ENCODE data around the gene WDR72. TPM values are rescaled to one million over a fixed set of nuclear protein-coding genes. Genes with fewer than 3 reads are reported as not detected.

Gene WDR72
- total RNA-seq, 1 experiment from 2014 or later = 3.9 TPM

DNA sequence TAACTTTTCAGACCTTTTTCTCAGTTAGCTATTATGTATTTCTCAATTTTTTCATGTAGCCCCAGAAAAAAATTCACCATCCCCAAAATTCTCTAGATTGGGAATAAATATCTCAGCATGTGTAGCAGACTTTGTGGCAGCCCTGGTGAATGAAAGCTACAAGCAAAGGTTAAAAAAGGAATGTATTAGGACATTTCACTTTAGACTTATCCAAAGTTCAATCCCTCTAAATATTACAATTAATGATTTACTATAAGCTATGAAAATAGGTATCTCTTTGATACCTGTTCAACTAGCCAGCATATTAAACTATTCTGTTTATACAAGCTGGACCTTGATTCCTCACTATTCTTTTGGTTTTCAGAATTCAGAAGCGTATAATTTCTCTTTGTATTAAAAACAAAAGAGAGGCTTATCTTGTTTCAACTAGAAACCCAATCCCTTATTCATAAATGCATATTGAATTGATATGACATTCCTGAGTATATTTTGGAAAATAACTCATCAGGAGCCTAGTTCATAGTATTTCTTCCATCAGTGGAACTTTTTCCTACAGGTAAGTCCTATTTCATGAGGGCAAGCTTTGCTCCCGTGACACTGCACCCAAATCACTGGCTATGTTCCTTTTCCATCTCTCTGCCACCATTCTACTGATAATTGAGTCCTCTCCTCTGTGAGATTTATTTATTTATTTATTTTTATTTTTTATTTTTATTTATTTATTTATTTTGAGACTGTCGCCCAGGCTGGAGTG is 38.0 kb downstream of the WDR72 start:
- TF ChIP-seq, protein P1, sequence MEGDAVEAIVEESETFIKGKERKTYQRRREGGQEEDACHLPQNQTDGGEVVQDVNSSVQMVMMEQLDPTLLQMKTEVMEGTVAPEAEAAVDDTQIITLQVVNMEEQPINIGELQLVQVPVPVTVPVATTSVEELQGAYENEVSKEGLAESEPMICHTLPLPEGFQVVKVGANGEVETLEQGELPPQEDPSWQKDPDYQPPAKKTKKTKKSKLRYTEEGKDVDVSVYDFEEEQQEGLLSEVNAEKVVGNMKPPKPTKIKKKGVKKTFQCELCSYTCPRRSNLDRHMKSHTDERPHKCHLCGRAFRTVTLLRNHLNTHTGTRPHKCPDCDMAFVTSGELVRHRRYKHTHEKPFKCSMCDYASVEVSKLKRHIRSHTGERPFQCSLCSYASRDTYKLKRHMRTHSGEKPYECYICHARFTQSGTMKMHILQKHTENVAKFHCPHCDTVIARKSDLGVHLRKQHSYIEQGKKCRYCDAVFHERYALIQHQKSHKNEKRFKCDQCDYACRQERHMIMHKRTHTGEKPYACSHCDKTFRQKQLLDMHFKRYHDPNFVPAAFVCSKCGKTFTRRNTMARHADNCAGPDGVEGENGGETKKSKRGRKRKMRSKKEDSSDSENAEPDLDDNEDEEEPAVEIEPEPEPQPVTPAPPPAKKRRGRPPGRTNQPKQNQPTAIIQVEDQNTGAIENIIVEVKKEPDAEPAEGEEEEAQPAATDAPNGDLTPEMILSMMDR (IDR thresholded peaks at IDR 0.05; ENCODE audit: unreplicated experiment) = no peak
- intact Hi-C loops (cut with micrococcal nuclease; ENCODE audit: unreplicated experiment) = no loop called here
- no peak overlapping the region for H3K4me3 Mint-ChIP-seq (ENCODE audit: low read depth, unreplicated experiment)
- no TSS peak for BruUV-seq (replicated peaks)
- no peak for DNase-seq
- no peaks in the 10 kb centered on the region for H3K4me1 Mint-ChIP-seq (ENCODE audit: low read depth, unreplicated experiment)
- no peaks in the 10 kb centered on the region for H3K27me3 Mint-ChIP-seq (ENCODE audit: unreplicated experiment)
- H3K9me3 Mint-ChIP-seq (ENCODE audit: low read depth, unreplicated experiment) = peaks cover 2% of the 10 kb centered on the region
- H3K27ac Mint-ChIP-seq (ENCODE audit: unreplicated experiment) = no peak overlapping the region
- H3K36me3 Mint-ChIP-seq (ENCODE audit: insufficient read depth, unreplicated experiment) = no peaks in the 10 kb centered on the region
- CTCF ChIA-PET = interaction anchor here (1.1 kb wide), 1 partner anchor 90 kb away, joined by 3 read pairs; no protein-coding TSS in a partner anchor

DNA sequence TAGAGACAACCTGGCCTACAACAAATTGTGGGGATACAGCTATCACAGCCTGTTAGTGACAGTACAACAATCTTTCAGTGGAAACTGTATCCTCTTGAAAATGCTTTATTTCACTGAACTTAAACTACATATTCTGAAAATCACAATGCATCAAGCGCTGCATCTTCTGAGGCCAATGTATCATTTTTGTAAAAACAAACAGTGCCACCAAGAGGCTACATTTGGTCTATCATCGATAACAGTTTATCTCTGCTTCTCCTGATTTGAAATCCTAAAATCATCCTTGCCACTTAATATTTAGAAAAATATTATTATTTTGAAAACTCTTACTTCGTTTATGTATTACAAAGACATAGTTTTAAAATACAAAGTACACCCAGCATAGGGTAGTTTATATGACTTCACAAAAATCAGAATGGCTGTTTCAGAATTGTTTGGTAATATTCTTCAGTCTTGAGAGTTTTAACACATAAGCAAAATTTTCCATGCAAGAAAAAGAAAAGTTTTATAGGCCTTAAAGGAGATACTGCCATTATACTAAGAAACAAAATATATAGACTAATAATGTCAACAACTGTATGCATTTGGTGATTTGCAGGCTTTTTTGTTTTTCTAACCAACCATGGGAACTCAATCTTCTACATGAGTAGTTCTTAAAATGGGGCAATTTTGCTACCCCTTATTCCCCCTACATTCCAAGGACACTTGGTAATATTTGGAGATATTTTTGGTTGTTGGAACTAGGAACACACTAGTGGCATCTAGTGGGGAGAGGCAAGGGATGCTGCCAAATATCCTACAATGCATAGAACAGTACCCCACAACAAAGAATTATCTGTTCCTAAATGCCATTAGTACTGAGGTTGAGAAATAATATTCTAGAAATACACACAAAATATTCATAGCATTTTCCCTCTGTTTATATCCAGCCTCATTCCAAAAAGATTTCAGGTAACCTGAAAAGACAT is 42.3 kb downstream of the WDR72 start:
- TF ChIP-seq, protein P1 (IDR thresholded peaks at IDR 0.05; ENCODE audit: unreplicated experiment) = peak; percentile 19
- Mint-ChIP-seq H3K27ac (ENCODE audit: unreplicated experiment) (no peak overlapping the region), H3K27me3 (ENCODE audit: unreplicated experiment) (no peaks in the 10 kb centered on the region), H3K36me3 (ENCODE audit: insufficient read depth, unreplicated experiment) (no peaks in the 10 kb centered on the region), H3K9me3 (ENCODE audit: low read depth, unreplicated experiment) (no peaks in the 10 kb centered on the region), H3K4me3 (ENCODE audit: low read depth, unreplicated experiment) (no peak overlapping the region), H3K4me1 (ENCODE audit: low read depth, unreplicated experiment) (no peaks in the 10 kb centered on the region)
- CTCF ChIA-PET = interaction anchor here (0.6 kb wide), 1 partner anchor 912 kb away, joined by 4 read pairs; no protein-coding TSS in a partner anchor
- intact Hi-C loops (cut with micrococcal nuclease; ENCODE audit: unreplicated experiment) = loop anchor here (1.0 to 5.0 kb wide), 5 partner anchors 200 to 950 kb away; no protein-coding TSS in a partner anchor
- DNase-seq = no peak
- no TSS peak for BruUV-seq (replicated peaks)

DNA sequence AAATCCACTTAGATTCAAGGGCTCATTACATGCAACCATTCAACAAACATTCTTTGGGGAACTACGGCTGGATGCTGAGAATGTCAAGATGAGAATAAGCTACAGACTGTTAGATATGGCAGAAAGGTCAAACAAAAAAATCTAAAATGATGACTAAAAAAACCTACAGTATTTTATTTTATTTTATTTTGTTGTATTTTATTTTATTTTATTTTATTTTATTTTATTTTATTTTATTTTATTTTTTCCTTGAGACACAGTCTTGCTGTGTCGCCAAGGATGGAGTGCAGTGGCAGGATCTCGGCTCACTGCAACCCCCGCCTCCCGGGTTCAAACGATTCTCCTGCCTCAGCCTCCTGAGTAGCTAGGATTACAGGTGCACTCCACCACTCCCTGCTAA is 46.2 kb downstream of the WDR72 start:
- TF ChIP-seq, protein P1 (IDR thresholded peaks at IDR 0.05; ENCODE audit: unreplicated experiment) = no peak
- intact Hi-C loops (cut with micrococcal nuclease; ENCODE audit: unreplicated experiment) = no loop called here
- Mint-ChIP-seq H3K9me3 (ENCODE audit: low read depth, unreplicated experiment) (no peaks in the 10 kb centered on the region), H3K4me3 (ENCODE audit: low read depth, unreplicated experiment) (no peak overlapping the region), H3K27ac (ENCODE audit: unreplicated experiment) (no peak overlapping the region), H3K36me3 (ENCODE audit: insufficient read depth, unreplicated experiment) (no peaks in the 10 kb centered on the region), H3K27me3 (ENCODE audit: unreplicated experiment) (no peaks in the 10 kb centered on the region), H3K4me1 (ENCODE audit: low read depth, unreplicated experiment) (no peaks in the 10 kb centered on the region)
- CTCF ChIA-PET = no interaction called here
- no peak for DNase-seq
- no TSS peak for BruUV-seq (replicated peaks)

DNA sequence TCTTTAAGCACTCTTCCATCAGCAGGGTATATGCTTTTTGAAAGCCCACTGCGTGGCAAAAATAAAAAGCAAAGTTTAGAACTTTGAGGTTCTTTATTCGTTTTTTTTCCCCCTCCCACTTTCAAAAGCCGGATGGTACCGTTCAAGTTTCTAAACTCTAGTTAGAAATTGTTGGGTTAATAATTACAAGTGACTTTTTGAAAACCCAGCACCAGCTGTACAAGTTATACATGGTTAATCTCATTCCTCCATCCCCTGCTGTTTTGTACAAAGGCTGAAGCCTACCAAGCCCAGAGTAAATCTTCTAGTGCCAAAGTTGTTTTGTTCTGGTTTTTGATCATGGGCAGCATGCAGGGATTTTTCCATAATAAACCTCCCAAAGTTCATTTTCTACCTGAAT is 48.6 kb downstream of the WDR72 start:
- no peak overlapping the region for H3K4me3 Mint-ChIP-seq (ENCODE audit: low read depth, unreplicated experiment)
- no peaks in the 10 kb centered on the region for H3K4me1 Mint-ChIP-seq (ENCODE audit: low read depth, unreplicated experiment)
- no peaks in the 10 kb centered on the region for H3K36me3 Mint-ChIP-seq (ENCODE audit: insufficient read depth, unreplicated experiment)
- BruUV-seq (replicated peaks) = no TSS peak
- H3K9me3 Mint-ChIP-seq (ENCODE audit: low read depth, unreplicated experiment) = no peaks in the 10 kb centered on the region
- DNase-seq = no peak
- TF ChIP-seq, protein P1 (IDR thresholded peaks at IDR 0.05; ENCODE audit: unreplicated experiment) = no peak
- intact Hi-C loops (cut with micrococcal nuclease; ENCODE audit: unreplicated experiment) = no loop called here
- no peak overlapping the region for H3K27ac Mint-ChIP-seq (ENCODE audit: unreplicated experiment)
- CTCF ChIA-PET = no interaction called here
- H3K27me3 Mint-ChIP-seq (ENCODE audit: unreplicated experiment) = no peaks in the 10 kb centered on the region
